Osteoblast (primary cell): Measurements from ENCODE around the gene MRPS34. TPM values are rescaled to one million over a fixed set of nuclear protein-coding genes. Genes with fewer than 3 reads are reported as not detected.

Experiments
- DNase-seq: peaks from one replicate; pipeline ENCODE4 v3.0.0; 2011; ENCODE audit warnings: low spot score, mixed read lengths; ENCODE audit not compliant: insufficient read length; ENCODE audit errors: missing footprints
- H2AFZ ChIP-seq: 2 replicates; pipeline ENCODE4 v1.6.0; 2011; ENCODE audit warnings: mild to moderate bottlenecking, low read length
- H3K27ac ChIP-seq: 2 replicates; pipeline ENCODE4 v1.5.1; 2011; ENCODE audit warnings: mild to moderate bottlenecking, low read depth, low read length, moderate library complexity
- H3K27me3 ChIP-seq: 2 replicates; pipeline ENCODE4 v1.6.0; 2012; ENCODE audit warnings: mild to moderate bottlenecking, control low read depth, inconsistent platforms, low read length, moderate library complexity; ENCODE audit not compliant: insufficient read depth
- H3K36me3 ChIP-seq: 2 replicates; pipeline ENCODE4 v1.5.1; 2011; ENCODE audit warnings: mild to moderate bottlenecking, low read length, control low read depth, moderate library complexity; ENCODE audit not compliant: insufficient read depth
- H3K4me1 ChIP-seq: 2 replicates; pipeline ENCODE4 v1.5.1; 2011; ENCODE audit warnings: mild to moderate bottlenecking, low read length, control low read depth, moderate library complexity; ENCODE audit not compliant: insufficient read depth
- H3K4me2 ChIP-seq: 2 replicates; pipeline ENCODE4 v1.6.0; 2011; ENCODE audit warnings: mild to moderate bottlenecking, low read length; ENCODE audit not compliant: insufficient read depth
- H3K4me3 ChIP-seq: fragments of 200-600 bp; sonication (generic); 3 replicates; pipeline ENCODE4 v1.5.1; 2012; ENCODE audit warnings: mild to moderate bottlenecking, low read length, inconsistent platforms; ENCODE audit not compliant: insufficient read depth
- H3K79me2 ChIP-seq: 2 replicates; pipeline ENCODE4 v1.6.0; 2012; ENCODE audit warnings: mild to moderate bottlenecking, low read length, control low read depth, inconsistent platforms; ENCODE audit not compliant: insufficient read depth
- H3K9me3 ChIP-seq: 2 replicates; pipeline ENCODE4 v1.5.1; 2011; ENCODE audit warnings: low read depth, low read length, control low read depth
- H4K20me1 ChIP-seq: 2 replicates; pipeline ENCODE4 v1.6.0; 2012; ENCODE audit warnings: mild to moderate bottlenecking, low read length, control low read depth; ENCODE audit not compliant: insufficient read depth
- total RNA-seq: library from RNA; depleted of rRNA; stranded (reverse); fragments of >200 nt; gene quantifications from 2 replicates; pipeline ENCODE4 v1.2.3, GENCODE V29; 2012
- TF ChIP-seq, protein P1 (sequence below): IDR thresholded peaks from 2 replicates; pipeline ENCODE4 v1.5.1; 2011; ENCODE audit warnings: mild to moderate bottlenecking, low read depth, low read length, moderate library complexity; ENCODE audit errors: extremely low read depth

The MRPS34 gene
- total RNA-seq, 1 donor, result 40.5 TPM

DNA sequence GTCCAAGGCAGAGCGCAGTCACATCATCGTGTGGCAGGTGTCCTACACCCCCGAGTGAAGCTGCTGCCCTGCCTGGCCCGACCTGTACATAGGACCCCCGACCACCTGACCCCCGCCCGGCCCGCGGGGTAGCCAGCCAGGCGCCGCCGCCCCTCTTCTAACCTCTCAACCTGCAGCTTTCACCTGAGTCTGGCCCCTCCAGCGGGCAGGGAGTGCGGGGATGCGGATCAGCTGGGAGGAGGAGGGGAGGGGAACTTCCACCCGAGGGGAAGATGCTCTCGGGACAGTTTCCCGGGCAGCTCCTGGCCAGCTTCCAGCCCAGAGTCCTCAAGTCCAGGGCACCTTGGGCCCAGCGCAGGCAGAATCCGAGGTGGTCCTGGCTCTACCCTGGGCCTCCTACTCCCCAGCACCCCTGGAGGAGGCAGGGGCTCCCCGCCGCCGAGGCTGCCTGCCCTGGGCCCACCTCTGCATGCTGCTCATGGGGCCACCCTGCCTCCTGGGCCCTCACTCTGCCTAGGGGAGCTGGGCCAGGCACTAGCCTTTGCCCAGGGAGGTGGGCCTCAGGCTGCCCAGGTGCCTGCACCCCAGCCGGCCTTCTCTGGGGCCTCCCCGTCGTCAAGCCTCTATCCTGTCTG lies 4.0 kb downstream of the MRPS34 start:
- H3K79me2 ChIP-seq, result peaks cover 17% of the 10 kb centered on the region
- peaks cover 17% of the 10 kb centered on the region for H4K20me1 ChIP-seq
- DNase-seq, result no peak
- H3K36me3 ChIP-seq, result peaks cover 34% of the 10 kb centered on the region
- no peak overlapping the region for H3K4me2 ChIP-seq
- H3K4me1 ChIP-seq, result peaks cover 17% of the 10 kb centered on the region
- H2AFZ ChIP-seq, result no peak overlapping the region
- H3K27ac ChIP-seq, result no peak overlapping the region
- no peak overlapping the region for H3K4me3 ChIP-seq
- TF ChIP-seq, protein P1, sequence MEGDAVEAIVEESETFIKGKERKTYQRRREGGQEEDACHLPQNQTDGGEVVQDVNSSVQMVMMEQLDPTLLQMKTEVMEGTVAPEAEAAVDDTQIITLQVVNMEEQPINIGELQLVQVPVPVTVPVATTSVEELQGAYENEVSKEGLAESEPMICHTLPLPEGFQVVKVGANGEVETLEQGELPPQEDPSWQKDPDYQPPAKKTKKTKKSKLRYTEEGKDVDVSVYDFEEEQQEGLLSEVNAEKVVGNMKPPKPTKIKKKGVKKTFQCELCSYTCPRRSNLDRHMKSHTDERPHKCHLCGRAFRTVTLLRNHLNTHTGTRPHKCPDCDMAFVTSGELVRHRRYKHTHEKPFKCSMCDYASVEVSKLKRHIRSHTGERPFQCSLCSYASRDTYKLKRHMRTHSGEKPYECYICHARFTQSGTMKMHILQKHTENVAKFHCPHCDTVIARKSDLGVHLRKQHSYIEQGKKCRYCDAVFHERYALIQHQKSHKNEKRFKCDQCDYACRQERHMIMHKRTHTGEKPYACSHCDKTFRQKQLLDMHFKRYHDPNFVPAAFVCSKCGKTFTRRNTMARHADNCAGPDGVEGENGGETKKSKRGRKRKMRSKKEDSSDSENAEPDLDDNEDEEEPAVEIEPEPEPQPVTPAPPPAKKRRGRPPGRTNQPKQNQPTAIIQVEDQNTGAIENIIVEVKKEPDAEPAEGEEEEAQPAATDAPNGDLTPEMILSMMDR, result no peak
- H3K27me3 ChIP-seq, result no peaks in the 10 kb centered on the region
- H3K9me3 ChIP-seq, result no peaks in the 10 kb centered on the region

DNA sequence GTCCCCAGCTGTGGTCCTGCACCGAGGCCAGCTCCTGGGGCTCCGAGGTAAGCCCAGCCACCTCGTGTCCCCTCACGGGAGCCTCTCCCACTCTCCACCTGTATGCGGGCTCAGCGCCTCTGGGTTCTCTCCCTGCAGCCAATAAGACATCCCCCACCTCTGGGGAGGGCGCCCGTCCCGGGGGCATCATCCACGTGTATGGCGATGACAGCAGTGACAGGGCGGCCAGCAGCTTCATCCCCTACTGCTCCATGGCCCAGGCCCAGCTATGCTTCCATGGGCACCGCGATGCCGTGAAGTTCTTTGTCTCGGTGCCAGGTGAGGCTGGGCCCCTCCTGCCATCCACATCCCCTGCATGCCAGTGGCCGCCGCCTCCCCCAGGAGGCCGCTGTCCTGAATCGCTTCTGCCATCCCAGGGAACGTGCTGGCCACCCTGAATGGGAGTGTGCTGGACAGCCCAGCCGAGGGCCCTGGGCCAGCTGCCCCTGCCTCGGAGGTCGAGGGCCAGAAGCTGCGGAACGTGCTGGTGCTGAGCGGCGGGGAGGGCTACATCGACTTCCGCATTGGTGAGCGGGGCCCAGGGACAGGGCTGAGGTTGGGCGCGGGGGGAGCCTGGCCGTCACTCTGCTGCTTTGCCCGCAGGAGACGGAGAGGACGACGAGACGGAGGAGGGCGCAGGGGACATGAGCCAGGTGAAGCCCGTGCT lies 4.7 kb downstream of the MRPS34 start:
- Histone ChIP-seq H3K9me3 (no peaks in the 10 kb centered on the region), H2AFZ (no peak overlapping the region), H4K20me1 (peaks cover 17% of the 10 kb centered on the region), H3K79me2 (peaks cover 13% of the 10 kb centered on the region), H3K27ac (no peak overlapping the region), H3K4me3 (no peak overlapping the region), H3K4me2 (no peak overlapping the region), H3K27me3 (no peaks in the 10 kb centered on the region), H3K4me1 (peaks cover 15% of the 10 kb centered on the region), H3K36me3 (peaks cover 36% of the 10 kb centered on the region)
- no peak for DNase-seq
- TF ChIP-seq, protein P1, result no peak

DNA sequence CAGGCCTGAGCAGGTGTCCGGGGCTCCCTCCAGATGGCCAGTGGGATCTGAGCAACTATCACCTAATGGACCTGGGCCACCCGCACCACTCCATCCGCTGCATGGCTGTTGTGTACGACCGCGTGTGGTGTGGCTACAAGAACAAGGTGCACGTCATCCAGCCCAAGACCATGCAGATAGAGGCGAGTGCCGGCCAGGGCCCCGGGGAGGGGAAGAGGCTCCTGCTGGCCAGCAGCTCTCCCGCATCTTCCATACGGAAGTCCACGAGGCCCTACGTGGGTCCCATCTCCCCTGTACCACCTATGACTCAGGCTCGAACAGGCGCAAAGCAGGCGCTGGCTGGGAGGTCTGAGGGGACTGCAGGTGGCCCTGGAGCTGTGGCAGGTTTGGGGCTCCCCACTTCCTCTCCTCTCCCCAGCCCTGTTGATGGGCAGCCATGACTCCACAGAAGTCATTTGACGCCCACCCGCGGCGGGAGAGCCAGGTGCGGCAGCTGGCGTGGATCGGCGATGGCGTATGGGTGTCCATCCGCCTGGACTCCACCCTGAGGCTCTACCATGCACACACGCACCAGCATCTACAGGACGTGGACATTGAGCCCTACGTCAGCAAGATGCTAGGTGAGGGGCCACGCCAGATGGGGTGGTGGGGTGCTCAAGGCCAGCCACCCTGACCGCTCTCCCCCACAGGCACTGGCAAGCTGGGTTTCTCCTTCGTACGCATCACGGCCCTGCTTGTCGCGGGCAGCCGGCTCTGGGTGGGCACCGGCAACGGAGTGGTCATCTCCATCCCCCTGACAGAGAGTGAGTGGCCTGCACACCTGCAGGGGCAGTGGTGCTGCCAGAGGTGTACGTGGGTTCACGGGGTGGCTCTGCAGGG lies 5.6 kb downstream of the MRPS34 start:
- H4K20me1 ChIP-seq, result peaks cover 21% of the 10 kb centered on the region
- H3K4me1 ChIP-seq, result peaks cover 13% of the 10 kb centered on the region
- TF ChIP-seq, protein P1, result no peak
- no peaks in the 10 kb centered on the region for H3K9me3 ChIP-seq
- no peaks in the 10 kb centered on the region for H3K27me3 ChIP-seq
- DNase-seq, result no peak
- H3K4me3 ChIP-seq, result no peak overlapping the region
- H3K27ac ChIP-seq, result no peak overlapping the region
- H2AFZ ChIP-seq, result no peak overlapping the region
- no peak overlapping the region for H3K4me2 ChIP-seq
- H3K79me2 ChIP-seq, result peaks cover 7% of the 10 kb centered on the region
- peaks cover 43% of the 10 kb centered on the region for H3K36me3 ChIP-seq
